Measurements from ENCODE around the gene EML4. TPM values are rescaled to one million over a fixed set of nuclear protein-coding genes. Genes with fewer than 3 reads are reported as not detected.

The EML4 gene
- polyA plus RNA-seq, 1 of the 3 experiments (the other 2 are of a cell fraction): 35.0 TPM

GRCh38 chr2:42267530-42267929 is 98.4 kb downstream of the EML4 start:
- Histone ChIP-seq H3K9me2 (no peaks in the 10 kb centered on the region), H4K20me1 (ENCODE audit: insufficient read depth) (no peaks in the 10 kb centered on the region), H3K27me3 (ENCODE audit: insufficient read depth) (no peaks in the 10 kb centered on the region), H3K27ac (ENCODE audit: low read depth in 2 of 2, low read length in 1 of 2) (no peak overlapping the region), H3K4me2 (no peak overlapping the region), H3K9ac (no peak overlapping the region), H3K9me3 (no peaks in the 10 kb centered on the region), H3F3A (replicated peaks; ENCODE audit: insufficient read depth) (no peaks in the 10 kb centered on the region), H3K36me3 (replicated peaks in 1 of 2; ENCODE audit: control insufficient read depth in 1 of 2, insufficient read depth in 2 of 2, low read length in 1 of 2) (peaks cover 10 to 44% of the 10 kb centered on the region in 2 experiments), H2AFZ (ENCODE audit: low read depth) (no peak overlapping the region), H3K79me2 (ENCODE audit: insufficient read depth) (no peaks in the 10 kb centered on the region), H3K4me3 (ENCODE audit: low read depth in 2 of 2, low read length in 1 of 2) (no peak overlapping the region), H3K4me1 (ENCODE audit: control insufficient read depth in 1 of 2, insufficient read depth in 2 of 2, low read depth in 1 of 2, low read length in 1 of 2) (peaks cover 0 to 4% of the 10 kb centered on the region in 2 experiments; a peak in 1 of 4 replicates)
- no peak for DNase-seq
- ChIA-PET CTCF (interaction anchor here (1.1 to 1.7 kb wide), 2 partner anchors 9 to 414 kb away, joined by 5 to 7 read pairs; no protein-coding TSS in a partner anchor), POLR2A (no interaction called here)
- TF ChIP-seq IRF3 (IDR thresholded peaks at IDR 0.05; ENCODE audit: low read depth, low read length) (no peak), CHD2 (IDR thresholded peaks at IDR 0.05; ENCODE audit: low read length, partially characterized antibody) (no peak), FOXM1 (IDR thresholded peaks at IDR 0.05; ENCODE audit: low read depth) (no peak), RCOR1 (IDR thresholded peaks at IDR 0.05; ENCODE audit: low read length) (no peak), TCF12 (IDR thresholded peaks at IDR 0.05) (no peak), RXRA (IDR thresholded peaks at IDR 0.05; ENCODE audit: borderline replicate concordance, low read depth) (no peak), NRF1 (IDR thresholded peaks at IDR 0.05; ENCODE audit: low read depth, low read length) (no peak), JUND (IDR thresholded peaks at IDR 0.05) (no peak)
- 50% methylated on average over 1 of the region's 1 CpG for WGBS (ENCODE audit: low lambda C conversion rate)

DNA sequence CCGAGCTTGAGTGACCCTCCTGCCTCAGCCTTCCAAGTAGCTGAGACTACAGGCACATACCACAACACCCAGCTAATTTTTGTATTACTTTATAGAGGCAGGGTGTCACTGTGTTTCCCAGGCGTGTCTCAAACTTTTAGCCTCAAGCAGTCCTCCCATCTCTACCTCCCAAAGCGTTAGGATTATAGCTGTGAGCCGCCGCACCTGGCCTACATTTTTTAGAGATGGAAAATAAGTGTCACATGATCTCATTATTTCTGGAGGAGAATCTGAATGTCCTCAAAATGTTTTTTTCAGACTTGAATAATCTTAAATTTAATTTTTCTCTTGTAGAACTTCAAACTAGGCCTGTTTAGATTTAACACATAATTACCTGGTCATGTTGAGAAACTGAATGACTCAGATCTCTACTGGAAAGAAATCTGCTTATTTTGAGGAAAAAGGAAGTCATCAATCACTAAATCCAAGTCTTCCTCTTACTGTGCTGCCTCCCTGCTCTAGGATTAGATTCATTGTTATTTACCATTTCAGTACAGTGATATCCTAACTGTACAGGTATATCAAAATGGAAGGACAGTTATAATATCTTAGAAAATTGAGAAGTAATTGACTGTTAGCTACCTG is 99.5 kb downstream of the EML4 start:
- Histone ChIP-seq H3K9me2 (no peaks in the 10 kb centered on the region), H3K27ac (ENCODE audit: low read depth in 2 of 2, low read length in 1 of 2) (no peak overlapping the region), H2AFZ (ENCODE audit: low read depth) (no peak overlapping the region), H4K20me1 (ENCODE audit: insufficient read depth) (no peaks in the 10 kb centered on the region), H3K27me3 (ENCODE audit: insufficient read depth) (no peaks in the 10 kb centered on the region), H3K9ac (no peak overlapping the region), H3K4me1 (ENCODE audit: control insufficient read depth in 1 of 2, insufficient read depth in 2 of 2, low read depth in 1 of 2, low read length in 1 of 2) (peaks cover 0 to 4% of the 10 kb centered on the region in 2 experiments; a peak in 1 of 4 replicates), H3K9me3 (no peaks in the 10 kb centered on the region), H3F3A (replicated peaks; ENCODE audit: insufficient read depth) (peaks cover 5% of the 10 kb centered on the region), H3K36me3 (replicated peaks in 1 of 2; ENCODE audit: control insufficient read depth in 1 of 2, insufficient read depth in 2 of 2, low read length in 1 of 2) (peaks cover 5 to 38% of the 10 kb centered on the region in 2 experiments), H3K4me3 (ENCODE audit: low read depth in 2 of 2, low read length in 1 of 2) (no peak overlapping the region), H3K79me2 (ENCODE audit: insufficient read depth) (no peaks in the 10 kb centered on the region), H3K4me2 (no peak overlapping the region)
- no peak for DNase-seq
- CTCF ChIA-PET: interaction anchor here (0.9 kb wide), 1 partner anchor 405 kb away, joined by 4 read pairs; no protein-coding TSS in a partner anchor
- WGBS (ENCODE audit: low lambda C conversion rate): 95% methylated on average over 5 of the region's 5 CpGs
- POLR2A ChIA-PET: no interaction called here
- no peak for TF ChIP-seq CHD2 (IDR thresholded peaks at IDR 0.05; ENCODE audit: low read length, partially characterized antibody)
- TF ChIP-seq IRF3 (IDR thresholded peaks at IDR 0.05; ENCODE audit: low read depth, low read length): no peak
- TF ChIP-seq TEAD4 (IDR thresholded peaks at IDR 0.05; ENCODE audit: borderline replicate concordance, insufficient read depth): no peak
- TF ChIP-seq MAX (IDR thresholded peaks at IDR 0.05; ENCODE audit: low read depth): no peak
- no peak for TF ChIP-seq FOXJ3 (CRISPR knock-in tag; IDR thresholded peaks at IDR 0.05)
- TF ChIP-seq YY1 (IDR thresholded peaks at IDR 0.05; ENCODE audit: low read depth): no peak
- no peak for TF ChIP-seq RXRA (IDR thresholded peaks at IDR 0.05; ENCODE audit: borderline replicate concordance, low read depth)
- TF ChIP-seq, protein P1, sequence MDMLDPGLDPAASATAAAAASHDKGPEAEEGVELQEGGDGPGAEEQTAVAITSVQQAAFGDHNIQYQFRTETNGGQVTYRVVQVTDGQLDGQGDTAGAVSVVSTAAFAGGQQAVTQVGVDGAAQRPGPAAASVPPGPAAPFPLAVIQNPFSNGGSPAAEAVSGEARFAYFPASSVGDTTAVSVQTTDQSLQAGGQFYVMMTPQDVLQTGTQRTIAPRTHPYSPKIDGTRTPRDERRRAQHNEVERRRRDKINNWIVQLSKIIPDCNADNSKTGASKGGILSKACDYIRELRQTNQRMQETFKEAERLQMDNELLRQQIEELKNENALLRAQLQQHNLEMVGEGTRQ (IDR thresholded peaks at IDR 0.05; ENCODE audit: borderline replicate concordance, low read depth, low read length): no peak
- TF ChIP-seq MEF2A (IDR thresholded peaks at IDR 0.05; ENCODE audit: borderline replicate concordance, low read depth): no peak
- TF ChIP-seq FOXM1 (IDR thresholded peaks at IDR 0.05; ENCODE audit: low read depth): no peak
- TF ChIP-seq MXI1 (IDR thresholded peaks at IDR 0.05; ENCODE audit: low read depth, low read length): no peak
- no peak for TF ChIP-seq POLR2AphosphoS5 (IDR thresholded peaks at IDR 0.05; ENCODE audit: low read depth, low read length)
- TF ChIP-seq REST (IDR thresholded peaks at IDR 0.05; ENCODE audit: low read depth, low read length): no peak
- TF ChIP-seq RCOR1 (IDR thresholded peaks at IDR 0.05; ENCODE audit: low read length): no peak
- TF ChIP-seq FOSL2 (IDR thresholded peaks at IDR 0.05; ENCODE audit: borderline replicate concordance, low read depth): no peak
- TF ChIP-seq JUND (IDR thresholded peaks at IDR 0.05): no peak
- TF ChIP-seq ELF1 (IDR thresholded peaks at IDR 0.05): no peak

All from SK-N-SH (cell line).